HCT116 (cell line): ENCODE data around the gene BRSK2. TPM values are rescaled to one million over a fixed set of nuclear protein-coding genes. Genes with fewer than 3 reads are reported as not detected.

Source experiments
- ATAC-seq: fragments of 200-7000 bp; cut with Tn5 transposase; 2 replicates; pipeline ENCODE4 v1.9.1; 2020; ENCODE audit warnings: mild to moderate bottlenecking, moderate library complexity
- BruUV-seq: library from RNA; stranded (reverse); fragments of 400-500 nt; replicated peaks from 2 replicates; lab custom pipeline; 2021; lab: Mats Ljungman, UMichigan
- CTCF ChIA-PET: fragments of 300-600 bp; sonication (Branson Sonifier 250); formaldehyde crosslinking; loops from one replicate; lab custom pipeline; 2021; ENCODE audit warnings: antibody characterized with exemption; lab: Charles Lee
- POLR2A ChIA-PET: fragments of 300-600, 350-600 bp; sonication (Branson Sonifier 250); formaldehyde crosslinking; loops from one replicate; lab custom pipeline; 2021; ENCODE audit warnings: antibody characterized with exemption; lab: Charles Lee
- RAD21 ChIA-PET, 2 experiments: fragments of 300-600 bp; sonication (Branson Sonifier 250); formaldehyde crosslinking; loops; one replicate each; lab custom pipeline; 2023; ENCODE audit warnings: low total read pairs in 2 of 2; ENCODE audit not compliant: uncharacterized antibody in 2 of 2, unreplicated experiment in 2 of 2, low non-redundant PET in 1 of 2; lab: Charles Lee
- DNase-seq: peaks from one replicate; pipeline ENCODE4 v3.0.0-alpha.2; 2010; ENCODE audit warnings: low read depth, low spot score
- H2AFZ ChIP-seq: fragments of 200-600 bp; shearing (Covaris generic), sonication (generic); 2 replicates; pipeline ENCODE4 v1.6.1; 2017; ENCODE audit warnings: low read depth, mixed run types, mixed read lengths, antibody characterized with exemption, low read length; ENCODE audit not compliant: poor library complexity, severe bottlenecking
- H3K27ac ChIP-seq: 2 replicates; pipeline ENCODE4 v1.5.1; 2012; ENCODE audit warnings: low read depth, low read length
- H3K27me3 ChIP-seq: fragments of 200-600 bp; sonication (generic); 2 replicates; pipeline ENCODE4 v1.6.1; 2016; ENCODE audit warnings: mixed run types, low read length, mixed read lengths; ENCODE audit not compliant: insufficient read depth
- H3K36me3 ChIP-seq, 2 experiments: fragments of 200-500 bp in 1 of 2; fragments of 200-600 bp in 1 of 2; sonication (Bioruptor generic) in 1 of 2; sonication (generic) in 1 of 2; 2 replicates each; pipeline versions ENCODE4 v1.5.1 to v1.6.1; 2014 to 2016; ENCODE audit warnings: low read length in 2 of 2, inconsistent platforms in 1 of 2, mixed read lengths in 1 of 2, mixed run types in 1 of 2; ENCODE audit not compliant: insufficient read depth in 2 of 2, control insufficient read depth in 1 of 2
- H3K4me1 ChIP-seq, 2 experiments: fragments of 200-600 bp in 1 of 2; sonication (generic) in 1 of 2; 2 replicates each; pipeline versions ENCODE4 v1.5.1 to v1.6.1; 2012 to 2017; ENCODE audit warnings: low read length in 2 of 2, inconsistent platforms in 1 of 2, mild to moderate bottlenecking in 1 of 2, mixed read lengths in 1 of 2, mixed run types in 1 of 2, moderate library complexity in 1 of 2; ENCODE audit not compliant: insufficient read depth in 2 of 2, control insufficient read depth in 1 of 2
- H3K4me2 ChIP-seq: fragments of 200-600 bp; sonication (generic); 2 replicates; pipeline ENCODE4 v1.6.1; 2017; ENCODE audit warnings: mixed run types, low read length, mixed read lengths
- H3K4me3 ChIP-seq, 2 experiments: fragments of 200-600 bp in 1 of 2; sonication (generic) in 1 of 2; replicated peaks in 1 of 2; 2 replicates each; pipeline ENCODE4 v1.5.1; 2011 to 2016; ENCODE audit warnings: low read length in 2 of 2, control low read depth in 1 of 2, low read depth in 1 of 2, mild to moderate bottlenecking in 1 of 2, mixed read lengths in 1 of 2, mixed run types in 1 of 2
- H3K79me2 ChIP-seq: fragments of 200-600 bp; sonication (generic); 2 replicates; pipeline ENCODE4 v1.6.1; 2017; ENCODE audit warnings: mild to moderate bottlenecking, mixed run types, low read length, moderate library complexity, mixed read lengths; ENCODE audit not compliant: insufficient read depth
- H3K9ac ChIP-seq: fragments of 200-600 bp; sonication (generic); 2 replicates; pipeline ENCODE4 v1.6.1; 2016; ENCODE audit warnings: low read length, mixed read lengths
- H3K9me2 ChIP-seq: fragments of 200-600 bp; sonication (generic), shearing (Covaris generic); 2 replicates; pipeline ENCODE4 v1.6.1; 2017; ENCODE audit warnings: mixed run types, mild to moderate bottlenecking, moderate library complexity; ENCODE audit not compliant: insufficient read depth
- H3K9me3 ChIP-seq, 2 experiments: fragments of 200-500 bp in 1 of 2; fragments of 200-600 bp in 1 of 2; sonication (Bioruptor generic) in 1 of 2; sonication (generic) in 1 of 2; 2 replicates each; pipeline ENCODE4 v1.6.1; 2014 to 2017; ENCODE audit warnings: low read length in 2 of 2, mixed read lengths in 2 of 2, inconsistent platforms in 1 of 2, low read depth in 1 of 2, mild to moderate bottlenecking in 1 of 2, mixed run types in 1 of 2, moderate library complexity in 1 of 2; ENCODE audit not compliant: control insufficient read depth in 1 of 2, insufficient read depth in 1 of 2
- H4K20me1 ChIP-seq: fragments of 200-600 bp; sonication (generic), shearing (Covaris generic); 2 replicates; pipeline ENCODE4 v1.6.1; 2017; ENCODE audit warnings: mixed run types, mild to moderate bottlenecking, moderate library complexity; ENCODE audit not compliant: insufficient read depth
- CTCF ChIP-seq, 3 experiments: fragments of 200-600 bp in 1 of 3; sonication (generic) in 1 of 3; IDR thresholded peaks in 2 of 3; conservative IDR thresholded peaks in 1 of 3; 2 replicates each; pipeline ENCODE4 v1.5.1; 2012 to 2017; ENCODE audit warnings: low read depth in 2 of 3, low read length in 2 of 3, antibody characterized with exemption in 1 of 3, borderline replicate concordance in 1 of 3, control low read depth in 1 of 3, mild to moderate bottlenecking in 1 of 3, mixed read lengths in 1 of 3, mixed run types in 1 of 3, moderate library complexity in 1 of 3; ENCODE audit not compliant: insufficient read depth in 1 of 3
- EGR1 ChIP-seq: IDR thresholded peaks from 2 replicates; pipeline ENCODE4 v1.6.1; 2012; ENCODE audit warnings: low read depth
- ELF1 ChIP-seq: IDR thresholded peaks from 2 replicates; pipeline ENCODE4 v1.6.1; 2012; ENCODE audit warnings: low read depth, borderline replicate concordance
- EZH2phosphoT487 ChIP-seq: fragments of 200-600 bp; IDR thresholded peaks from 2 replicates; pipeline ENCODE4 v1.6.1; 2018; ENCODE audit warnings: antibody characterized with exemption, borderline replicate concordance
- FOSL1 ChIP-seq: IDR thresholded peaks from 2 replicates; pipeline ENCODE4 v1.6.1; 2012; ENCODE audit warnings: low read depth
- RAD21 ChIP-seq: IDR thresholded peaks from 2 replicates; pipeline ENCODE4 v1.6.1; 2012; ENCODE audit warnings: low read depth, mild to moderate bottlenecking
- SIN3A ChIP-seq: IDR thresholded peaks from 2 replicates; pipeline ENCODE4 v1.6.1; 2012; ENCODE audit warnings: low read depth
- SP1 ChIP-seq: IDR thresholded peaks from 2 replicates; pipeline ENCODE4 v1.6.1; 2012; ENCODE audit warnings: low read depth
- SRF ChIP-seq: IDR thresholded peaks from 2 replicates; pipeline ENCODE4 v1.6.1; 2012; ENCODE audit warnings: low read depth
- TCF7L2 ChIP-seq: IDR thresholded peaks from 2 replicates; pipeline ENCODE4 v1.7.0; 2011; ENCODE audit warnings: borderline replicate concordance, inconsistent platforms; ENCODE audit not compliant: insufficient read depth, insufficient read length; ENCODE audit errors: extremely low read depth
- YY1 ChIP-seq: IDR thresholded peaks from 2 replicates; pipeline ENCODE4 v1.6.1; 2011; ENCODE audit warnings: low read length, low read depth, moderate library complexity, mild to moderate bottlenecking; ENCODE audit not compliant: insufficient replicate concordance; ENCODE audit errors: extremely low read depth
- ZBTB33 ChIP-seq: IDR thresholded peaks from 2 replicates; pipeline ENCODE4 v1.6.1; 2011; ENCODE audit warnings: mild to moderate bottlenecking, low read length, moderate library complexity; ENCODE audit not compliant: insufficient replicate concordance; ENCODE audit errors: extremely low read depth
- ZFX ChIP-seq: fragments of 450-650 bp; IDR thresholded peaks from 2 replicates; pipeline ENCODE4 v1.6.1; 2017
- ZNF274 ChIP-seq: fragments of 200-500 bp; sonication (Bioruptor generic); IDR thresholded peaks from 2 replicates; pipeline ENCODE4 v1.6.1; 2014; ENCODE audit warnings: mild to moderate bottlenecking, low read depth, low read length, inconsistent platforms
- intact Hi-C: fragments of 100-400 bp; cut with micrococcal nuclease; formaldehyde crosslinking; loops from 2 replicates; pipeline ENCODE4 v1.10.0; 2022
- total RNA-seq: library from RNA; stranded (reverse); gene quantifications from one replicate; pipeline ENCODE4 v1.2.1, GENCODE V29; 2021; ENCODE audit not compliant: unreplicated experiment

BRSK2 gene
- total RNA-seq, 1 experiment from 2014 or later = 14.0 TPM

GRCh38 chr11:1353383-1354124 lies 36.2 kb upstream of the BRSK2 start:
- ATAC-seq (no peak), DNase-seq (no peak)
- Histone ChIP-seq H3K9ac (no peak overlapping the region), H3K4me1 (no peaks in the 10 kb centered on the region), H3K79me2 (no peaks in the 10 kb centered on the region), H3K4me2 (no peak overlapping the region), H3K9me3 (no peaks in the 10 kb centered on the region), H3K4me3 (no peak overlapping the region), H3K27me3 (no peaks in the 10 kb centered on the region), H3K36me3 (no peaks in the 10 kb centered on the region), H3K9me2 (no peaks in the 10 kb centered on the region), H3K27ac (no peak overlapping the region), H2AFZ (no peak overlapping the region), H4K20me1 (no peaks in the 10 kb centered on the region)
- ChIA-PET RAD21 (no interaction called here), CTCF (no interaction called here), POLR2A (interaction anchor here (1.2 kb wide), 1 partner anchor 20 kb away, joined by 3 read pairs; no protein-coding TSS in a partner anchor)
- no TSS peak for BruUV-seq
- intact Hi-C loops = no loop called here
- TF ChIP-seq FOSL1 (no peak), ZFX (no peak), RAD21 (no peak), SP1 (no peak), ZNF274 (no peak), EGR1 (no peak), ZBTB33 (no peak), CTCF (IDR thresholded peaks at IDR 0.05 in 2 of 3, conservative IDR thresholded peaks at IDR 0.05 in 1 of 3; ENCODE audit: borderline replicate concordance in 1 of 3, insufficient read depth in 1 of 3, low read depth in 2 of 3, low read length in 2 of 3) (no peak), SIN3A (no peak), SRF (no peak), ELF1 (no peak), TCF7L2 (no peak), EZH2phosphoT487 (no peak), YY1 (no peak)
